GM10266 (cell line): ENCODE results near the gene PCDHB3.
"Not testable (repeated sequence)": the region's sequence is repeated elsewhere in the genome, so short reads cannot be mapped to it uniquely, and the experiment has no call there.

Source experiments
- DNase-seq: peaks from one replicate; pipeline ENCODE4 v3.0.0; 2012; ENCODE audit errors: extremely low spot score
- TF ChIP-seq, protein P1 (sequence below): IDR thresholded peaks from 2 replicates; pipeline ENCODE4 v1.5.1; 2012; ENCODE audit warnings: mild to moderate bottlenecking, low read depth; ENCODE audit not compliant: control insufficient read depth, insufficient read depth; ENCODE audit errors: missing control alignments

Gene PCDHB3

DNA sequence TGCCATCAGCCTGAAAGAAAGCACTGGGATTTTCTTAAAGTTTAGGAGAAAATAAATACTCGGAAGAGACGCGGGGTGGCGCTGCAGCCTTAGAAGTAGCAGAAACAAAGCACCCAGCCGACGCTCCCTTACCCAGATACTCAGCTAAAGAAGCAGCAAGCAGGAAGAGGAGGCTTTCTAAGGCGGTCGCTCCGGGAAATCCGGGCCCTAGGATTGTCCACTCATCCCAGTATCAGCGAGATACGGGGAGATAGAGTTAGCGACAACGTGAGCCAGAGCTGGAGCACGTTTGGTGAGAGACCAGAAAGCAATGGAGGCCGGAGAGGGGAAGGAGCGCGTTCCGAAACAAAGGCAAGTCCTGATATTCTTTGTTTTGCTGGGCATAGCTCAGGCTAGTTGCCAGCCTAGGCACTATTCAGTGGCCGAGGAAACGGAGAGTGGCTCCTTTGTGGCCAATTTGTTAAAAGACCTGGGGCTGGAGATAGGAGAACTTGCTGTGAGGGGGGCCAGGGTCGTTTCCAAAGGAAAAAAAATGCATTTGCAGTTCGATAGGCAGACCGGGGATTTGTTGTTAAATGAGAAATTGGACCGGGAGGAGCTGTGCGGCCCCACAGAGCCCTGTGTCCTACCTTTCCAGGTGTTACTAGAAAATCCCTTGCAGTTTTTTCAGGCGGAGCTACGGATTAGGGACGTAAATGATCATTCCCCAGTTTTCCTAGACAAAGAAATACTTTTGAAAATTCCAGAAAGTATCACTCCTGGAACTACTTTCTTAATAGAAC lies 5.6 kb upstream of the PCDHB3 start, which contains the start of gene PCDHB2:
Gene PCDHB2, plus strand, starts transcription at position 135 of the 782 bp plus-strand sequence. Its CDS starts 176 bp downstream, at position 311.
- no peak for DNase-seq
- TF ChIP-seq, protein P1, sequence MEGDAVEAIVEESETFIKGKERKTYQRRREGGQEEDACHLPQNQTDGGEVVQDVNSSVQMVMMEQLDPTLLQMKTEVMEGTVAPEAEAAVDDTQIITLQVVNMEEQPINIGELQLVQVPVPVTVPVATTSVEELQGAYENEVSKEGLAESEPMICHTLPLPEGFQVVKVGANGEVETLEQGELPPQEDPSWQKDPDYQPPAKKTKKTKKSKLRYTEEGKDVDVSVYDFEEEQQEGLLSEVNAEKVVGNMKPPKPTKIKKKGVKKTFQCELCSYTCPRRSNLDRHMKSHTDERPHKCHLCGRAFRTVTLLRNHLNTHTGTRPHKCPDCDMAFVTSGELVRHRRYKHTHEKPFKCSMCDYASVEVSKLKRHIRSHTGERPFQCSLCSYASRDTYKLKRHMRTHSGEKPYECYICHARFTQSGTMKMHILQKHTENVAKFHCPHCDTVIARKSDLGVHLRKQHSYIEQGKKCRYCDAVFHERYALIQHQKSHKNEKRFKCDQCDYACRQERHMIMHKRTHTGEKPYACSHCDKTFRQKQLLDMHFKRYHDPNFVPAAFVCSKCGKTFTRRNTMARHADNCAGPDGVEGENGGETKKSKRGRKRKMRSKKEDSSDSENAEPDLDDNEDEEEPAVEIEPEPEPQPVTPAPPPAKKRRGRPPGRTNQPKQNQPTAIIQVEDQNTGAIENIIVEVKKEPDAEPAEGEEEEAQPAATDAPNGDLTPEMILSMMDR, result no peak

DNA sequence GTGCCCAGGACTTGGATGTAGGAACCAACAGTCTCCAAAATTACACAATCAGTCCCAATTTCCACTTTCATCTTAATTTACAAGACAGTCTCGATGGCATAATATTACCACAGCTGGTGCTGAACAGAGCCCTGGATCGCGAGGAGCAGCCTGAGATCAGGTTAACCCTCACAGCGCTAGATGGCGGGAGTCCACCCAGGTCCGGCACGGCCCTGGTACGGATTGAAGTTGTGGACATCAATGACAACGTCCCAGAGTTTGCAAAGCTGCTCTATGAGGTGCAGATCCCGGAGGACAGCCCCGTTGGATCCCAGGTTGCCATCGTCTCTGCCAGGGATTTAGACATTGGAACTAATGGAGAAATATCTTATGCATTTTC lies 5.0 kb upstream of the PCDHB3 start:
- TF ChIP-seq, protein P1, result no peak
- DNase-seq, result no peak

DNA sequence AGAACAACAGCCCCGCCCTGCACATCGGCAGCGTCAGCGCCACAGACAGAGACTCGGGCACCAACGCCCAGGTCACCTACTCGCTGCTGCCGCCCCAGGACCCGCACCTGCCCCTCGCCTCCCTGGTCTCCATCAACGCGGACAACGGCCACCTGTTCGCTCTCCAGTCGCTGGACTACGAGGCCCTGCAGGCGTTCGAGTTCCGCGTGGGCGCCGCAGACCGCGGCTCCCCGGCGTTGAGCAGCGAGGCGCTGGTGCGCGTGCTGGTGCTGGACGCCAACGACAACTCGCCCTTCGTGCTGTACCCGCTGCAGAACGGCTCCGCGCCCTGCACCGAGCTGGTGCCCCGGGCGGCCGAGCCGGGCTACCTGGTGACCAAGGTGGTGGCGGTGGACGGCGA lies 4.1 kb upstream of the PCDHB3 start:
- DNase-seq, result not testable (repeated sequence)

DNA sequence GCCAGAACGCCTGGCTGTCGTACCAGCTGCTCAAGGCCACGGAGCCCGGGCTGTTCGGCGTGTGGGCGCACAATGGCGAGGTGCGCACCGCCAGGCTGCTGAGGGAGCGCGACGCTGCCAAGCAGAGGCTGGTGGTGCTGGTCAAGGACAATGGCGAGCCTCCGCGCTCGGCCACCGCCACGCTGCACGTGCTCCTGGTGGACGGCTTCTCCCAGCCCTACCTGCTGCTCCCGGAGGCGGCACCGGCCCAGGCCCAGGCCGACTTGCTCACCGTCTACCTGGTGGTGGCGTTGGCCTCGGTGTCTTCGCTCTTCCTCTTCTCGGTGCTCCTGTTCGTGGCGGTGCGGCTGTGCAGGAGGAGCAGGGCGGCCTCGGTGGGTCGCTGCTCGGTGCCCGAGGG lies 3.7 kb upstream of the PCDHB3 start:
- not testable (repeated sequence) for DNase-seq

DNA sequence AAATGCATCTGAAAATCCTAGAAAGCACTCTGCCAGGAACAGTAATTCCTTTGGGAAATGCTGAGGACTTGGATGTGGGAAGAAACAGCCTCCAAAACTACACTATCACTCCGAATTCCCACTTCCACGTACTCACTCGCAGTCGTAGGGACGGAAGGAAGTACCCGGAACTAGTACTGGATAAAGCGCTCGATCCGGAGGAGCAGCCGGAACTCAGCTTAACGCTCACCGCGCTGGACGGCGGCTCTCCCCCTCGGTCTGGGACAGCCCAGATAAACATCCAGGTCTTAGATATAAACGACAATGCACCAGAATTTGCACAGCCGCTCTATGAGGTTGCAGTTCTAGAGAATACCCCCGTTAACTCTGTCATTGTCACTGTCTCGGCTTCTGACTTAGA lies 786 bp downstream of the PCDHB3 start:
- TF ChIP-seq, protein P1, result no peak
- no peak for DNase-seq

DNA sequence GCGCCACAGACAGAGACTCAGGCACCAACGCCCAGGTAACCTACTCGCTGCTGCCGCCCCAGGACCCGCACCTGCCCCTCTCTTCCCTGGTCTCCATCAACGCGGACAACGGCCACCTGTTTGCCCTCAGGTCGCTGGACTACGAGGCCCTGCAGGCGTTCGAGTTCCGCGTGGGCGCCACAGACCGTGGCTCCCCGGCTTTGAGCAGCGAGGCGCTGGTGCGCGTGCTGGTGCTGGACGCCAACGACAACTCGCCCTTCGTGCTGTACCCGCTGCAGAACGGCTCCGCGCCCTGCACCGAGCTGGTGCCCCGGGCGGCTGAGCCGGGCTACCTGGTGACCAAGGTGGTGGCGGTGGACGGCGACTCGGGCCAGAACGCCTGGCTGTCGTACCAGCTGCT lies 1.8 kb downstream of the PCDHB3 start:
- not testable (repeated sequence) for DNase-seq

DNA sequence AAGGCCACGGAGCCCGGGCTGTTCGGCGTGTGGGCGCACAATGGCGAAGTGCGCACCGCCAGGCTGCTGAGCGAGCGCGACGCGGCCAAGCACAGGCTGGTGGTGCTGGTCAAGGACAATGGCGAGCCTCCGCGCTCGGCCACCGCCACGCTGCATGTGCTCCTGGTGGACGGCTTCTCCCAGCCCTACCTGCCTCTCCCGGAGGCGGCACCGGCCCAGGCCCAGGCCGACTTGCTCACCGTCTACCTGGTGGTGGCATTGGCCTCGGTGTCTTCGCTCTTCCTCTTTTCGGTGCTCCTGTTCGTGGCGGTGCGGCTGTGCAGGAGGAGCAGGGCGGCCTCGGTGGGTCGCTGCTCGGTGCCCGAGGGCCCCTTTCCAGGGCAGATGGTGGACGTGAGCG lies 2.2 kb downstream of the PCDHB3 start:
- not testable (repeated sequence) for DNase-seq

DNA sequence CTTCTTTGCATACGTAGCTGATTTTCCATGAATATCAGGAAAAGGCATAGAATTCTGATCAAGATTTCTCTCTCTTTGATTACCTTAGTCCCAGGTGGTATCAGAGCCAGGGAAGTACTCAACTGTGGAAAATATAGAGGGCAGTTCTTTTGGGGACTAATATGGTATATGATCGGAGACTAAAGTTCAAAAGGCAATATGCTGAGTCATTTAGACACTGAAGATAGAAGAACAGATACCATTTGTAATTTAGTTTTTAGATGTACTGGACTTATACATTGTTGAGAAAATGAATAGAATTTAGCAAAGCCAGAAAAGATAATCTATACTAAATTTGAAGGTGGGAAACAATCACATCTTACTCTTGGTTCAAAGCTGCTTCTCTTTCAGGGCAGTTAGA lies 5.1 kb downstream of the PCDHB3 start:
- TF ChIP-seq, protein P1, result no peak
- no peak for DNase-seq

DNA sequence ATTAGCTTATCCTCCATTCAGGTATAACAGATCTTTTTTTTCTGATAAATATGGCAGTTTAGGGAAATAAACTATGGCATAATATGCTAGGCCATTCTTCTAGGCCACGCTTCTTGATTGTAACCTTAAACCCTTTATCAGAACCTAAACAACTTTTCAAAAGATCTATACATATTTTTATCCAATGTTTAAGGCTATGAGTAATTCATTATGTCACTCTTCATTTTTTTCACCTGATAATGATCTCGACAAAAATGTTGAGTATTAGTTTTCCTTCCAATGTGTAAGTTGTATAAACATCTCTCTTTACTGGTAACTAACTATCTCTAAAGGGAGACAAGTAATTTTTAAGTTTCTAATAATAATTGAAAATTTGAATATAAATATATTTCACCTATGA lies 19.0 kb downstream of the PCDHB3 start:
- DNase-seq, result no peak
- TF ChIP-seq, protein P1, result no peak
